HT1080 (cell line): ENCODE results near the gene LAG3. TPM values are rescaled to one million over a fixed set of nuclear protein-coding genes. Genes with fewer than 3 reads are reported as not detected.
A peak's percentile ranks its signal among the peaks of the same experiment; 100 is the strongest.

ENCODE experiments used
- DNase-seq: peaks from one replicate; pipeline ENCODE4 v3.0.0-alpha.2; 2015; ENCODE audit warnings: low read depth
- total RNA-seq: library from RNA; depleted of rRNA; stranded (reverse); fragments of >200 nt; shearing (Covaris generic); gene quantifications from 2 replicates; pipeline ENCODE4 v1.2.3, GENCODE V29; 2014

LAG3 gene
- total RNA-seq, 1 experiment from 2014 or later = 2.0 TPM

- no peak for DNase-seq
Observed at GRCh38 chr12:6787309-6787708, 15.0 kb downstream of the LAG3 start.

DNA sequence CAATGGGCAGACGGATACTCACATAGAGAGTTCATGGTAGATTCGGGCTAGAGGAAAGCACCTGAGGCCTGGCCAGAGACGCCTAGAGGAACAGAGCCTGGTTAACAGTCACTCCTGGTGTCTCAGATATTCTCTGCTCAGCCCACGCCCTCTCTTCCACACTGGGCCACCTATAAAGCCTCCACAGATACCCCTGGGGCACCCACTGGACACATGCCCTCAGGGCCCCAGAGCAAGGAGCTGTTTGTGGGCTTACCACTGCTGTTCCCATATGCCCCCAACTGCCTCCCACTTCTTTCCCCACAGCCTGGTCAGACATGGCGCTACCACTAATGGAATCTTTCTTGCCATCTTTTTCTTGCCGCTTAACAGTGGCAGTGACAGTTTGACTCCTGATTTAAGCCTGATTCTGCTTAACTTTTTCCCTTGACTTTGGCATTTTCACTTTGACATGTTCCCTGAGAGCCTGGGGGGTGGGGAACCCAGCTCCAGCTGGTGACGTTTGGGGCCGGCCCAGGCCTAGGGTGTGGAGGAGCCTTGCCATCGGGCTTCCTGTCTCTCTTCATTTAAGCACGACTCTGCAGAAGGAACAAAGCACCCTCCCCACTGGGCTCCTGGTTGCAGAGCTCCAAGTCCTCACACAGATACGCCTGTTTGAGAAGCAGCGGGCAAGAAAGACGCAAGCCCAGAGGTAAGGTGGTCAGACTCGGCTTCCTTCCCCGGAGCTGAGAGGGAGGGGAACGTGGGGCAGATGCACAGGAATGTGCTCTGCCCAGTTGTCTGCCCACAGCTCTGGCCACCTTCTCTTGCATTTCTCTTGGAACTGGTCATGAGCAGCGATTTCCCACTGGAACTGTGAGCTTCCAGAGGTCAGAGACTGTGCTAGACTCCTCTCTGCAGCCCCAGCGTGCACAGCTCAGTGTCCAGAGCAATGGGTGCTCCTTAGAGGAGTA lies 16.9 kb downstream of the LAG3 start, which contains the start of gene CD4:
Gene CD4 (plus strand): TSS at position 557 of the 953 bp plus-strand sequence. CDS start 10,611 bp downstream, outside the sequence.
- DNase-seq = no peak

GRCh38 chr12:6790496-6791150 lies 18.3 kb downstream of the LAG3 start:
- DNase-seq = no peak

GRCh38 chr12:6791931-6792520 lies 19.7 kb downstream of the LAG3 start:
- no peak for DNase-seq

DNA sequence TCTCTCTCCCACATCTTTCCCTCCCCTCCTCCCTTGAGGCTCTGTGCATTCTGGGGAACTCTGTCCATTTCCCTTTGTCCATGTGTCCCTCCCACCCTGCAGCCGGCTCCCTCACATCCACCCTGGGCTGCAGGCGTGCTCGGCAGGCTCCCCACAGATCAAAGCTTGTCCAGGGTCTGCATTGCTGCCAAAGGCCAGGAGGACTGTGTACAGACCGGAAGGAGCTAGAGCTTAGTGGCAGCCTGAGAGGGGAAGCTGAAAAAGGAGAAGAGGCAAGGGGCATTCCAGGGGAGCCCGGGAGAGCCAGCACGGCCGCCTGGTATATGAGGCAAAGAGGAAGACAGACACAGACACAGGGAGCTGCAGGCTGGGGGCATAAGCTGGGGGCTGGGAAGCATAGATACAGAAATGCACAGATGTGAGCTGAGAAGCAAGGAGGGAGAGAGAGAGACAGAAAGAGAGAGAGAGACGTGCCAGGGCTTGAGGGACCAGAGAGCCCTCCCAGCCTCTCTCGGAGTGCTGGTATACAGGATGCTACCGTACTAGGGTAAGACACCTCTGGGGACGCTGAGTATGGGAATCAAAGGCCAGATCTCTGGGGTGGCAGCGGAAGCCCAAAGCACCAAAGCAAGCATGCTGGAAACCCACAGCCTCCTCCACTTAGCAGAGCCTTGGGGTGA lies 20.3 kb downstream of the LAG3 start:
- no peak for DNase-seq

DNA sequence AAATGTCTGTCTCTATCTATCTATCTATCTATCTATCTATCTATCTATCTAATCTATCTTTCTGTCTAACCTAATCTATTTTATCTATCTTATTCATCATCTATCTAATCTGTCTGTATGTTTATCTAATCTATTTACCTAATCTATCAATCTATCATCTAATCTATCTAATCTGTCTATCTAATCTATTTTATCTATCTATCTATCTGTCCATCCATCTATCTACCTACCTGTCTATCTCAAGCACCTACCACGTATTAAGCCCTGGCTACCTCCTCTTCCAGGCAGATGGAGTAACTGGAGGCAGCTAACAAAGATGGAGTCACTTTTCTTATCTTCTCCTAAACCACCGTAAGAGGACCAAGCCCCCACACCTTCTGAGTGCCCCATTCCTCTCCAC lies 22.8 kb downstream of the LAG3 start:
- DNase-seq = no peak

GRCh38 chr12:6796576-6796975 lies 24.3 kb downstream of the LAG3 start:
- DNase-seq = no peak

DNA sequence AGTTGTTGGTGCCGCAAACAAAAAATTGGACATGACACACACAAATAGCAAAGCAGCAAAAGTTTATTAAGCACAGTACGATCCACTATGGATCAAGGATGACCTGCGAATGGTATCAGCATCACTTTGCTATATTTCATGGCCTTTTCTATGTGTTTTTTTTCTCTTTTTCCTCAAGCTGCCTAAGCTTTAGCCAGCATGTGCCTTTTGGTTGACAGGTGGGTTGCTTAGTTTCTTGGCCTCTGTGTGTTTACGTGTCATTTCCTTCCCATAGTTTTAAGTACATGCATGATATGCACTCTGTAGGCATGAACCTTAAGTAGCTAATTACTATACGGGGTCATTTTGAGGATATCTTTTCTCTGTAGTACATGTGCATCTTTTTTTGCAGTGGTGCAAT lies 26.8 kb downstream of the LAG3 start:
- no peak for DNase-seq

- peak; percentile 27 for DNase-seq
Observed at GRCh38 chr12:6807170-6807569, 34.9 kb downstream of the LAG3 start.

DNA sequence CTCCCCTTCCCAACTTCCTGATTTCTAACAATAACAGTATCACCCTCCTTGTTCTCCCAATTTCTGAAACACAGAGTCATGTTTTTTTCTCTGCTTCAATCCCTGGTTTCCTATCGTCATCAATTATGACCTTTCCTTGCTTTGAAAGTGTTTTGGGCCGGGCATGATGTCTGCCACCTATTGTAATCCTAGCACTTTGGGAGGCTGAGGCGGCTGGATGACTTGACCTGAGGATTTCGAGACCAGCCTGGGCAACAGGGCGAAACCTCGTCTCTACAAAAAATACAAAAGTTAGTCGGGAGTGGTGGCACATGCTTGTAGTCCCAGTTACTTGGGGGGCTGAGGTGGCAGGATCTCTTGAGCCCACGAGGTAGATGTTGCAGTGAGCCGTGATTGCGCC lies 36.7 kb downstream of the LAG3 start:
- no peak for DNase-seq

DNA sequence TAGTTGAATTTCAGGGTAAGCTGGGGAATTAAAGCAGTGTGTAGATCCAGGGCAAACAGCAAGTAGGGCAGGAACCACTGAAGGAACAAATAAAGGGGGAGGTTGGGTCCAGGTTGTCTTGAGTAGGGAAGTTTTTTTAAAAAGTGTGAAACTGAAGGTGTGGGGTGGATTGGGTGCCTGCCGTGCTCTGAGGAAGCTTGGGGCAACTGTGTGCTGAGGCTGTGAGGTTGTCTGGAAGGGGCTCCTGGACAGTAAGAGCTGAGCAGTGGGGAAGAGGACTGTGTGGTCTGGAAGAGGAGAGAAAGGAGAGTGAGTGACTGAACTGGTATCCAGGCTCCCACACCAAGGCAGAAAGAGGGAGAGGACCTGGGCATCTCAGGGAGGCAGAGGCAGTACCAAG lies 38.4 kb downstream of the LAG3 start:
- no peak for DNase-seq

DNA sequence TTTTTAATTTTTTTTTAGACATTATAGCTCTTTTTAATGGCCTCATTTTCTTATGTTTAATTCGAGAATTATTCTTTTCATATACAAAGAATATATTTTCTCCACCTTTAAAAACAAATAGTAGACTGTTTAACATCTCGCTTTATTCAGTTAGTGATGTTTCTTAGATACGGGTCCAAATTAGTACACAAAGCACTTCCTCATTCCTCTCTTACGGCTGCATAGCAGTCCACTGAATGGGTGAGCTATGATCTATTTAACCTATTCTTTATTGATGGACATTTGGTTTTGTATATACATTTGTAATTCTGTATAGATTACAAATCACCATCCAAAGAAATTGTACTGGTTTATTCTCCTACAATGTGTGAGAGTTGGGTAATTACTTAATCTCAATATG lies 41.0 kb downstream of the LAG3 start:
- no peak for DNase-seq

DNA sequence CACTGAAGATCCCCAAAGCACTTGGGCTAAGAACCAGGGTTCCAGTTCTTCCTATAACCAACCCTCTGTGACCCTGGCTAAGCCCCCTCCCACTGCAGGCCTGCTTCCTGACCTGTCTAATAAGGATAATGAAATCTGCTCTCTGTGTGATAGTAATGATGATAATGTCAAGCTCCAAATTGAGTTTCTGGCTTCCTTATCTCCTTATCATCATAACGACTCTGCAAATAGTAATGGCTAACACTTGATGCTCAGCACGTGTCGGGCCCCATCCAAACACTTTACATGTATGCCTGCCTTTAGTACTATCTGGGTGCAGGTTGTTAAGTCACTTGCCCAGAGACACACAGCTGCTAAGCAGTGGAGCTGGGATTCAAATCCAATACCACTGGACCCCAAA lies 44.3 kb downstream of the LAG3 start:
- no peak for DNase-seq

GRCh38 chr12:6817098-6817497 lies 44.8 kb downstream of the LAG3 start:
- DNase-seq = no peak

GRCh38 chr12:6817662-6818157 lies 45.4 kb downstream of the LAG3 start:
- DNase-seq = no peak

- DNase-seq = no peak
Observed at GRCh38 chr12:6818222-6818621, 45.9 kb downstream of the LAG3 start.

GRCh38 chr12:6818645-6819044 lies 46.3 kb downstream of the LAG3 start:
- DNase-seq = no peak

DNA sequence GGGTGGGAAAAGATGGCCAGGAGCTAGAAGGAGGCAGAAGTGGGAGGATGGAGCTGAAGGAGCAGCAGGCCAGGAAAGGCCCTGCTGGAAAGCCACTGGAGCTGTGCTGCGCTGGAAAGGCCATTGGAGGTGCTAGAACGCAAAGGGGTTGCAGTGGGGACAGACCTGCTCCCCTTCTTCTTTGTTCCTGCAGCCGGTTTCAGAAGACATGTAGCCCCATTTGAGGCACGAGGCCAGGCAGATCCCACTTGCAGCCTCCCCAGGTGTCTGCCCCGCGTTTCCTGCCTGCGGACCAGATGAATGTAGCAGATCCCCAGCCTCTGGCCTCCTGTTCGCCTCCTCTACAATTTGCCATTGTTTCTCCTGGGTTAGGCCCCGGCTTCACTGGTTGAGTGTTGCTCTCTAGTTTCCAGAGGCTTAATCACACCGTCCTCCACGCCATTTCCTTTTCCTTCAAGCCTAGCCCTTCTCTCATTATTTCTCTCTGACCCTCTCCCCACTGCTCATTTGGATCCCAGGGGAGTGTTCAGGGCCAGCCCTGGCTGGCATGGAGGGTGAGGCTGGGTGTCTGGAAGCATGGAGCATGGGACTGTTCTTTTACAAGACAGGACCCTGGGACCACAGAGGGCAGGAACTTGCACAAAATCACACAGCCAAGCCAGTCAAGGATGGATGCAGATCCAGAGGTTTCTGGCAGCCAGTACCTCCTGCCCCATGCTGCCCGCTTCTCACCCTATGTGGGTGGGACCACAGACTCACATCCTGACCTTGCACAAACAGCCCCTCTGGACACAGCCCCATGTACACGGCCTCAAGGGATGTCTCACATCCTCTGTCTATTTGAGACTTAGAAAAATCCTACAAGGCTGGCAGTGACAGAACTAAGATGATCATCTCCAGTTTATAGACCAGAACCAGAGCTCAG lies 47.0 kb downstream of the LAG3 start:
- peak; percentile 35 for DNase-seq

- no peak for DNase-seq
Observed at GRCh38 chr12:6820166-6820565, 47.8 kb downstream of the LAG3 start.
